MM.1S (cell line): ENCODE measurements around the gene DENND4A.

Source experiments
- DNase-seq: peaks from one replicate; pipeline ENCODE4 v3.0.0-alpha.2; 2015
- H2AFZ ChIP-seq: fragments of 300-600 bp; sonication (generic); 2 replicates; pipeline ENCODE4 v1.6.0; 2016; ENCODE audit warnings: antibody characterized with exemption, low read length
- H3F3A ChIP-seq: fragments of 300-600 bp; sonication (generic); 2 replicates; pipeline ENCODE4 v1.6.1; 2016; ENCODE audit warnings: mild to moderate bottlenecking, antibody characterized with exemption, low read length, moderate library complexity, mixed read lengths; ENCODE audit not compliant: insufficient read depth
- H3K27ac ChIP-seq: fragments of 300-600 bp; sonication (generic); 2 replicates; pipeline ENCODE4 v1.5.1; 2016; ENCODE audit warnings: mild to moderate bottlenecking, low read length
- H3K27me3 ChIP-seq: fragments of 300-600 bp; sonication (generic); replicated peaks from 2 replicates; pipeline ENCODE4 v1.6.0; 2016; ENCODE audit warnings: low read length; ENCODE audit not compliant: insufficient read depth
- H3K36me3 ChIP-seq: fragments of 300-600 bp; sonication (generic); replicated peaks from 2 replicates; pipeline ENCODE4 v1.6.1; 2016; ENCODE audit warnings: mild to moderate bottlenecking, low read length, mixed read lengths; ENCODE audit not compliant: insufficient read depth
- H3K4me1 ChIP-seq: fragments of 300-600 bp; sonication (generic); 2 replicates; pipeline ENCODE4 v1.6.1; 2016; ENCODE audit warnings: low read length, mixed read lengths
- H3K4me2 ChIP-seq: fragments of 300-600 bp; sonication (generic); 2 replicates; pipeline ENCODE4 v1.6.0; 2016; ENCODE audit warnings: low read depth, low read length
- H3K4me3 ChIP-seq: fragments of 300-600 bp; sonication (generic); 2 replicates; pipeline ENCODE4 v1.5.1; 2016; ENCODE audit warnings: low read length, mixed read lengths
- H3K79me2 ChIP-seq: fragments of 300-600 bp; sonication (generic); 2 replicates; pipeline ENCODE4 v1.6.1; 2016; ENCODE audit warnings: mixed run types, low read length, mixed read lengths
- H3K9ac ChIP-seq: fragments of 300-600 bp; sonication (generic); 2 replicates; pipeline ENCODE4 v1.6.1; 2016; ENCODE audit warnings: low read length, mixed read lengths
- H3K9me2 ChIP-seq: fragments of 300-600 bp; sonication (generic); replicated peaks from 2 replicates; pipeline ENCODE4 v1.6.1; 2016; ENCODE audit warnings: mild to moderate bottlenecking, low read length, mixed read lengths; ENCODE audit not compliant: insufficient read depth
- H3K9me3 ChIP-seq: fragments of 300-600 bp; sonication (generic); replicated peaks from 2 replicates; pipeline ENCODE4 v1.6.1; 2016; ENCODE audit warnings: mild to moderate bottlenecking, low read length, mixed read lengths; ENCODE audit not compliant: insufficient read depth
- H4K20me1 ChIP-seq: fragments of 300-600 bp; sonication (generic); 2 replicates; pipeline ENCODE4 v1.6.1; 2016; ENCODE audit warnings: mild to moderate bottlenecking, low read length, moderate library complexity, mixed read lengths; ENCODE audit not compliant: insufficient read depth
- EZH2 ChIP-seq: fragments of 300-600 bp; sonication (generic); optimal IDR thresholded peaks from 2 replicates; pipeline ENCODE3; 2017; ENCODE audit warnings: low read depth, mild to moderate bottlenecking, antibody characterized with exemption, low read length, mixed read lengths
- EZH2phosphoT487 ChIP-seq: fragments of 300-600 bp; sonication (generic); IDR thresholded peaks from 2 replicates; pipeline ENCODE4 v1.6.1; 2018; ENCODE audit warnings: antibody characterized with exemption, low read length
- TF ChIP-seq, protein P1 (sequence below): fragments of 300-600 bp; sonication (generic); IDR thresholded peaks from 2 replicates; pipeline ENCODE4 v1.5.1; 2016; ENCODE audit warnings: antibody characterized with exemption, low read length, mixed read lengths

DENND4A gene

DNA sequence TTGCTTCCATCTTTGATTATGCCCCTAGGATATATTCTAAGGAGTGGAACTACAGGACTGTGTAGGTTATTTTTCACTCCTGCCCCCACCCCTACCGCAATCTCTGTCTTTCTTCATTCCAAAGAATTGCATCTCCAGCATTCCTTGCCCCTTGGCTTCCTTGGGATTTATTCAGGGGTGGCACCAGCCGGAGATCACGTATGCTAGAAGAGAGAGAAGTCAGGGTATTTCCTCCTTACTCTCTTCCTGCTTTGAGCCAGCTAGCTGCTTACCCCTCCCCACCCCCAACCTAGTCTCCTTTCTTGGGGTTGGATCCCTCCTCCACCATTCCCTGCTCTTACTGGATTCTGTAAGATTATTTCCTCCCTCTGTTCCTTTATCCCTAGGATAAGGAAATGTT, 35.0 kb upstream of the DENND4A start:
- Histone ChIP-seq H3K27me3 (no peaks in the 10 kb centered on the region), H2AFZ (no peak overlapping the region), H3K9me3 (no peaks in the 10 kb centered on the region), H3K4me3 (no peak overlapping the region), H3K36me3 (no peaks in the 10 kb centered on the region), H3K27ac (no peak overlapping the region), H3K79me2 (no peaks in the 10 kb centered on the region), H4K20me1 (no peaks in the 10 kb centered on the region), H3K4me2 (no peak overlapping the region), H3K9ac (no peak overlapping the region), H3K4me1 (no peaks in the 10 kb centered on the region), H3K9me2 (no peaks in the 10 kb centered on the region), H3F3A (no peaks in the 10 kb centered on the region)
- TF ChIP-seq EZH2phosphoT487: no peak
- no peak for TF ChIP-seq EZH2
- TF ChIP-seq, protein P1, sequence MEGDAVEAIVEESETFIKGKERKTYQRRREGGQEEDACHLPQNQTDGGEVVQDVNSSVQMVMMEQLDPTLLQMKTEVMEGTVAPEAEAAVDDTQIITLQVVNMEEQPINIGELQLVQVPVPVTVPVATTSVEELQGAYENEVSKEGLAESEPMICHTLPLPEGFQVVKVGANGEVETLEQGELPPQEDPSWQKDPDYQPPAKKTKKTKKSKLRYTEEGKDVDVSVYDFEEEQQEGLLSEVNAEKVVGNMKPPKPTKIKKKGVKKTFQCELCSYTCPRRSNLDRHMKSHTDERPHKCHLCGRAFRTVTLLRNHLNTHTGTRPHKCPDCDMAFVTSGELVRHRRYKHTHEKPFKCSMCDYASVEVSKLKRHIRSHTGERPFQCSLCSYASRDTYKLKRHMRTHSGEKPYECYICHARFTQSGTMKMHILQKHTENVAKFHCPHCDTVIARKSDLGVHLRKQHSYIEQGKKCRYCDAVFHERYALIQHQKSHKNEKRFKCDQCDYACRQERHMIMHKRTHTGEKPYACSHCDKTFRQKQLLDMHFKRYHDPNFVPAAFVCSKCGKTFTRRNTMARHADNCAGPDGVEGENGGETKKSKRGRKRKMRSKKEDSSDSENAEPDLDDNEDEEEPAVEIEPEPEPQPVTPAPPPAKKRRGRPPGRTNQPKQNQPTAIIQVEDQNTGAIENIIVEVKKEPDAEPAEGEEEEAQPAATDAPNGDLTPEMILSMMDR: no peak
- no peak for DNase-seq

DNA sequence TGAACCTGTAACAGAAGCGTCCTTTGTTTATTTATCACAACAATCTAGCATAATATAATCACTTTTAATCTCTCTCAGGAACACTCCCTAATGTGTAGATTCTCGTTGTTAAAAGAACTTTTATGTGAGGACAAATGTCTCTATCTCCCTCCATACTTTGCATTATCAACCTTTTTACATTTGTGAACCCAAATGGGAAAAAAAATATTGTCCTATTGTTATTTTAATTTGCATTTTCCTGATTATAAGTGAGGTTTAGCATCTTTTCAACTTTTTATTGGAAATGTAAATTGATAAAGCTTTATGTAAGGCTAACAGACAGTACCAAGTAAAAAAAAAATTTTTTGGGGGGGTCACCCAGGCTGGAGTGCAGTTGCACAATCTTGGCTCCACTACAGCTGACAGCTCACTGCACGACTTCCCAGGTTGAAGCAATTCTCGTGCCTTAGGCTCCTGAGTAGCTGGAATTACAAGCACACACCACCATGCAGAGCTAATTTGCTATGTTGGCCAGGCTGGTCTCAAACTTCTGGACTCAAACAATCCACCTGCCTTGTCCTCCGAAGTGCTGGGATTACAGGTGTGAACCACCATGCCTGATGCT, 33.0 kb upstream of the DENND4A start:
- TF ChIP-seq EZH2 (no peak), EZH2phosphoT487 (no peak)
- TF ChIP-seq, protein P1: no peak

DNA sequence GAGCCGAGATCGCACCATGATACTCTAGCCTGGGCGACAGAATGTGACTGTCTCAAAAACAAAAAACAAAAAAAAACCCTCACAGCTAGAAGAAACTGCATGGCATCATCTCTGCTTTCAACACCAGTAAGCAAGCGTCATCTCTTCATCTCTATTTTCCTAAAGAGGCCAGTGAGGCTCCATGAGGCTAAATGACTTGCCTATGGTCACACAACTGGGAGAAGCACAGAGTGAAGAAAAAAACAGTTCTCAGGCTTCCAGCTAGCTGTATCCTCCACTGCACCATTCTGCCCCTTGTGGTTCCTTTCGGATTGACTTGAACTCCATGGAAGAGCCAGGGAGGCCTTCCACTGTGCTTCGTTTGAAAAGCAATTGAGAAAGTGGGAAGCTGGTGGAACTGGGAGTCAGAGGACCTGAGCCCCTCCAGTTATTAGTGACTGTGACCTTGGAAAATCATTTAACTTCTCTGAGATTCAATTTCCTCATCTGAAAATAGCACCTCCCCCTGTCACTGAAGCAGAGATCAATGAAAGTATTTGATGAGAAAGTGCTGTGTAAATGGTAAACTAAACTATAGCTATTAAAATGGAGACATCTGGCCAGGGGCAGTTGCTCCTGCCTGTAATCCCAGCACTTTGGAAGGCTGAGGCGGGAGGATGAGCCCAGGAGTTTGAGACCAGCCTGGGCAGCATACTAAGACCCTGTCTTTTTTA, 32.1 kb upstream of the DENND4A start:
- Histone ChIP-seq H3K4me1 (peaks cover 8% of the 10 kb centered on the region), H3F3A (no peaks in the 10 kb centered on the region), H3K9me2 (no peaks in the 10 kb centered on the region), H3K4me3 (no peak overlapping the region), H2AFZ (no peak overlapping the region), H3K27ac (no peak overlapping the region), H3K9me3 (no peaks in the 10 kb centered on the region), H4K20me1 (no peaks in the 10 kb centered on the region), H3K27me3 (peaks cover 10% of the 10 kb centered on the region; the same call in 1 of the 2 replicates), H3K9ac (no peak overlapping the region), H3K4me2 (no peak overlapping the region), H3K36me3 (no peaks in the 10 kb centered on the region), H3K79me2 (no peaks in the 10 kb centered on the region)
- DNase-seq: peak; percentile 15
- no peak for TF ChIP-seq EZH2phosphoT487
- TF ChIP-seq, protein P1: peak; percentile 46
- TF ChIP-seq EZH2: no peak

More for the DNA sequence above, 33.0 kb upstream of the DENND4A start:
- H2AFZ ChIP-seq: no peak overlapping the region
- no peaks in the 10 kb centered on the region for H3K9me3 ChIP-seq
- H3K4me3 ChIP-seq: no peak overlapping the region
- peaks cover 8% of the 10 kb centered on the region for H3K4me1 ChIP-seq
- no peak overlapping the region for H3K9ac ChIP-seq
- no peaks in the 10 kb centered on the region for H4K20me1 ChIP-seq
- no peaks in the 10 kb centered on the region for H3F3A ChIP-seq
- H3K27ac ChIP-seq: no peak overlapping the region
- no peak overlapping the region for H3K4me2 ChIP-seq
- no peaks in the 10 kb centered on the region for H3K36me3 ChIP-seq
- H3K79me2 ChIP-seq: no peaks in the 10 kb centered on the region
- no peak for DNase-seq
- H3K27me3 ChIP-seq: peaks cover 2% of the 10 kb centered on the region; the same call in 1 of the 2 replicates
- H3K9me2 ChIP-seq: no peaks in the 10 kb centered on the region
